ENCODE data around the gene SMS.

The SMS gene

GRCh38 chrX:21986596-21986995, 46.1 kb downstream of the SMS start:
- no peak for DNase-seq

DNA sequence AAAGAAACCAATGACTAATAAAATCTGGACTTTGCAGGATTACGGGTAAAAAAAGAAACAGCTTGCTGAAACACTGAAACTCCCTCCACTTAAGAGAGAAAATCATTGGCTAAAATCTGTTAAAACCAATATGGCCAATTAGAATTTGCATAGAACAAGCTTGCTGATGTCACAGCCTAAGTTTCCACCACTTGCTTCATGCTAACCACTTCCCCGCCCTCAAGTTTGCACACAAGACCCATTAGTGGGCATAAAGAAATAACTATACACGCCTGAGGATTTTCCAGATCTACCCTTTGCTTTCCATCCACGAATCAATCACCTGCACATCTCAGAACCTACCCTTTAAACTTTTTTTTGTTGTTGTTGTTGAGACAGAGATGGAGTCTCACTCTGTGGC, 48.9 kb downstream of the SMS start:
- no peak for DNase-seq

DNA sequence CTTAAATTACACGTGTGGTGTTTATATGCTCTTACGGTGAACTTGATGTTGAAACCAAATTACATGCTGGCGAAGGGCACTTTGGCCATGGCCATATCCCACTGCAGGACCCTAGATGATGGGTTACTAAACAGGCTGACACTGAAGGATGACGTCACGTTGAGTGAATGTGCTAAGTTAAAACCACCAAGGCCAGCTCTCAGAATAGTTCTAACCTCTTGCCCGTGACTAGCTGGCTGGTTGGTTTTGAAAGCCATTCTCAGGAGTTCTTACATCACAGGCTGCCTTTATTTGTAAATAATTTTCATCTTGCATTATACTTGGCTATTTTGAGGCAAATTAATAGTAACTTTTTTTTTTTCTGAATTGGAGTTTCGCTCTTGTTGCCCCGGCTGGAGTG, 50.3 kb downstream of the SMS start:
- no peak for DNase-seq

- no peak for DNase-seq
Measured at GRCh38 chrX:21991504-21991903, 51.0 kb downstream of the SMS start.

GRCh38 chrX:21993265-21993664, 52.8 kb downstream of the SMS start:
- DNase-seq, result no peak

- DNase-seq, result no peak
Measured at GRCh38 chrX:21996872-21997455, 56.5 kb downstream of the SMS start.

DNA sequence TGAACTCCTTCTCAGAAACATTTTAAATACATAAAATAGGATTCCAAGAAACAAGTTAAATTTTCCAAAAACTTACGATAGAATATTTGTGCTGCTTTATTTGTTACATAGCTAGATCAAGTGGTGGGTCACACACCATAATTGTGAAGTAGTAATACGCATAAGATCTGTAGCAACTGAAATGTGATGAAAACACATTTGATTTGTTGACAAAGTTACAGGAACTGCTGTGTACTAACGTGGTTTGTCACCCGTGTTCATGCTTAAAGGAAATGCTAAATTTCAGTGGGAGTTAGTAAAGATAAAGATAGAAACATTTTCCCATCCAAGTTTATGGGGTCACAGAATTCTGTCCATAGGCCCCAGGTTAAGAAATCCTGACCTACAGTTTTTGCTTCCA, 57.5 kb downstream of the SMS start:
- DNase-seq, result no peak

- no peak for DNase-seq
Measured at GRCh38 chrX:22004866-22005265, 64.4 kb downstream of the SMS start.

DNA sequence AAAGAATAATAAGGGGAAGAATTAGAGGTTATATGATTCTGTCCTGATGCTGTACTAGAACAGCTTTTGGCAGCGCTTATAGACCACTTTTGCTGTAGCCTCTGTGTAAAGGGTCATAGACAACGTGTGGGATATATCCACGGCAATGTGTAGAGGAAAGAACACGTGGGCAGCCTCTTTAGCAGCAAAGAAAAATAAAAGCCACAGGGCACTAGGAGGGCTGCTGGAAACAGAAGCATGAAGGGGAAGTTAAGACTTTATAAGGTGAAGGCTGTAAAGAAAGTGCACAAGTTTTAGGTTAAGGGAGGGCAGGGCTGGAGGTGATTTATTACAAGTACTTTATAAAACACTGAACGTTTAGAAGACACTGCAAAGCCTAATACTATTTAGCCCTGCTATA, 71.5 kb downstream of the SMS start:
- no peak for DNase-seq

DNA sequence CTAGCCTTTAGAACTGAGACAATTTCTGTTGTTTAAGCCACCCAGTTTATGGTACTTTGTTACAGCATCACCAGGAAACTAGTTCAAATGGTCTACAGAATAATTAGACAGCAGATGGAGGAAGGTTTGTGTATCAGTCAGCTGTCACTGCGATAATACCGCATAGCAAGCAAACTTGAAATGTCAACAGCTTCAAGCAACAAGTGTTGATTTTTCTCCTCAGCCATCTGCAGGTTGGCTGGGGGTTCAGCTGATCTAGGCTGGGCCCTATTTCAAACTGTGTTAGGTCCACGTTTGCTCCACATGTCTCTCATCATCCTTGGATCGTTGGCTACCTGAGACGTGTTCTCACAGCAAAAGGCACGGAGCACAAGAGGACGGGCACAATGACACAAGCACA, 72.4 kb downstream of the SMS start:
- no peak for DNase-seq

- no peak for DNase-seq
Measured at GRCh38 chrX:22015139-22015750, 74.7 kb downstream of the SMS start.

GRCh38 chrX:22021751-22022324, 81.3 kb downstream of the SMS start:
- no peak for DNase-seq

DNA sequence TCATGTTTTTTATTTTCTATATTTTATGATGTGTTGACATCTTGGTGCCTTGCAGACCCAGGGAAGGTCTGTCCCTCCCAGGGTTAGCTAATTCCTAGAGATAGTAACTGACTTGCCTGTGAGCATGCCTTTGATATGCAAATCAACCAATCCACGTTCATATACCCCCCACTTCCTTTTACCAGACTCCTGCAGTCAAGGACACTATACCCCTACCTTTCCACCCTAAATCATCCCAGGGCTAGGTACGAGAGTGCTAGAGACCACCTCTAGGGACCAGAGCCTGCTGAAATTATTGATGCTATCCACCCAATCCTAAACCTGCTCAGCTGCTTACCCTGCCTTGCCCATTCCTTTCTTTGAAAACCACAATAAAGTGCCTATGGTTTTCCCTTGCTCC, 84.1 kb downstream of the SMS start:
- DNase-seq, result no peak

DNA sequence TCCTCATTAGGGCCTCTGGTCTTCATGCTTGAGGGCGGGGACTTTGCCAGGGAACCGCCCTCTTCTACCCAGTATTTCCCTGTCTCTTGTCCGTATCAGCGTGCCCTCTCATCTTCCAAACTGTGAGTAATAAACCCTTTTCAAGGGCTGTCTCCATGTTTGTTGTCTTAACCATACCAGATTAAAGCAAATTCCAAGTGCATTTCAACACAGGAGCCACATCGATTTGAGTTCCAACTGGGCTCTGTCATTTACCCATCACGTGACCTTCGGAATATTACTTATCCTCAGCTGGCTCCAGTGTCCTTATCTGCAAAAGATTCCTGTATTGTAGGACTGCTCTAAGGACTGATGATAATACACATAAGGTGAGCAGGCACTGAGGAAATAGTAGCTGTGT, 85.2 kb downstream of the SMS start:
- DNase-seq, result no peak

- DNase-seq, result no peak
Measured at GRCh38 chrX:22026731-22027130, 86.2 kb downstream of the SMS start.

- DNase-seq, result no peak
Measured at GRCh38 chrX:22032084-22032483, 91.6 kb downstream of the SMS start, which contains the start of gene PHEX. TSS of gene PHEX (plus strand) at chrX:22032325. CDS start at chrX:22033006, 681 bp downstream.

DNA sequence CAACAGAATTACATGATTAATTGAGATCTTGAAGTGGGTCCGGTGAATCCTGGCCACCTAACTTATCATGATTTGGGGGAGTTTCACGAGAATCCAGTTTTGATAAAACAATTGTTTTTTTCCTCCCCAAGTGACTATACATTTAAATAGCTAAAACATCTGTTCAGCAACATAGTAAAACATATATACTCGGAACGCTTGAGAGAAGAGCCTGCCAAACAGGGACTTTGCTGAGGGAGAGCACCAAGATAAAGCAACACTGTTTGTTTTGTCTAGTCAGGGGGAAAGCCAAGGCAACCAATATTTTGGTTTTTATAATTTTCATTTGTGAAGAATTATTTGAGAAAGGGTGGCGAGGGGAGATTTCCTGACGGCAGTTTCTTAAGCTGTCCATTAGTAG, 92.0 kb downstream of the SMS start:
- DNase-seq, result no peak

DNA sequence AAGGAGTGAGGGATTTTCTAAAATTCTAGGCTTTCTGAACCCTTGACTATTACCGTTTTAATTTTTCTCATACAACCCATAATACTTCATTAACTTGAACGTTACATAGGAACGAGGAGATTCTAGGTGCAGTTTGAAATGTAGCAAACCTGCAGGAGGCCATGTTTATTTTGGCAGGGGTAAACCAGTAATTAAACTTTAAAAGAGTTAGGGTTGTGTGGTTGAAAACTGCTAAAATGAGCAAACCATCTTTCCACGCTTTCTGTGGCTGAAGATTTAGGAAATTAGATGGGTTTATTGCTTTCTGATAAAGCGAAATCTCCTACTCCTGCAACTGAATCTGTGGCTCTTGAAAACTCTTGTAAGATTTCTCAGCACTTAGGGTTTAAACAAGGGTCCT, 93.3 kb downstream of the SMS start:
- no peak for DNase-seq

GRCh38 chrX:22035236-22035635, 94.7 kb downstream of the SMS start:
- no peak for DNase-seq

DNA sequence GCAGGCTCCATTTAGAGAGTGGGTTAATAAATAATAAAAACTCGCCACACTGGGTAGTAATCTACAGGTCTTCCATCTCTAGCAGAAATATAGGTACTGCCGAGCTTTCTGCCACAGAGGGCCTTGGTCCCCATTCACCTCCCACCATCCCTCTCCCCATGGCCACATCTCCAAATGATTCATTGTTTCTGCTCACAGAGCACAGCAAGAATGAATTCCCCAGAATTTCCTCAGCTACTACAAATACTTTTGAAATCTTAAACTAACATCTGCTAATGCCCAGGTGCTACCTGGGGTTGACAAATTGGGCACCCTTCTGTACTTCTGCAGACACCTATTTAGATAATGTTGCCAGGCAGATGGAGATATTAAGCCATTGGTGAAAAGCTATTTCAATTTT, 96.7 kb downstream of the SMS start:
- no peak for DNase-seq

DNA sequence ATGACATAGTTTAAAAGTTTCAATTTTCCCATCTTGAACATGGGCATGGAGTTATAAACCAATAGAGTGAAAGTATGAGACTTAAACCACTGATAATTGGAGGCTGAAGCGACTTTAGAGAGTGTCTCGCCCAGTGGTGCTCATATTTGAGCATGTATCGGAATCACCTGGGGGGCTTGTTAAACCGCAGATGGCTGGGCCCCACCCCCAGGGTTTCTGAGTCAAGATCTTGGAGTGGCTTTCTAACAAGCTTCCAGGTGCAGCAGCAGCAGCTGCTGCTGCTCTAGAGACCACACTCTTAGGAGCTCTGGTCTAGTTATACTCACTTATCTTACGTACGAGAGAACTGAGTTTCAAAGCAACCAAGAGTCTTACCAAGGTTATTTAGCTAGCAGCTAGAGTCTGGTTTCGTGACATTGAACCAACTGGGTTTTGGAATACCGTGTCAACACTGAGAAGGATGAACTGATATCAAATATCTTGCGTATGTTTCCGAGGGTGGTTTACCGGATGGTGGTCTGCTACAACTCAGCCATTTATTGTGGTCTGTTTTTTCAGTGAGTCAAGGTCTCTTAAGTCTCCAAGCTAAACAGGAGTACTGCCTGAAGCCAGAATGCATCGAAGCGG, 97.5 kb downstream of the SMS start:
- DNase-seq, result no peak

GRCh38 chrX:22039541-22039940, 99.0 kb downstream of the SMS start:
- DNase-seq, result no peak

GRCh38 chrX:22040184-22040583, 99.7 kb downstream of the SMS start:
- DNase-seq, result no peak

- no peak for DNase-seq
Measured at GRCh38 chrX:22041907-22042530, 101.5 kb downstream of the SMS start.

Data from islet precursor cell (in vitro differentiated cells).